Uterus (tissue), 4 donors: Measurements from ENCODE around the gene CD4. TPM values are rescaled to one million over a fixed set of nuclear protein-coding genes. Genes with fewer than 3 reads are reported as not detected.

Experiments used
- DNase-seq, 2 donors: peaks; one replicate each; pipeline ENCODE4 v3.0.0-alpha.2; 2019 to 2020
- H3K27ac ChIP-seq, 2 donors: fragments of 200-600 bp; sonication (generic); 1 replicate in 1 of 2; 2 replicates in 1 of 2; pipeline ENCODE4 v1.5.1; 2016 to 2018
- H3K27me3 ChIP-seq, 2 donors: fragments of 200-600 bp; sonication (generic); one replicate each; pipeline ENCODE4 v1.5.1; 2018 to 2019; ENCODE audit warnings: control low read depth in 1 of 2
- H3K36me3 ChIP-seq, 2 donors: fragments of 200-600 bp; sonication (generic); one replicate each; pipeline ENCODE4 v1.5.1; 2019; ENCODE audit warnings: control low read depth in 1 of 2
- H3K4me1 ChIP-seq, 2 donors: fragments of 200-600 bp; sonication (generic); one replicate each; pipeline ENCODE4 v1.5.1; 2018 to 2019; ENCODE audit warnings: control low read depth in 1 of 2
- H3K4me3 ChIP-seq, 2 donors: fragments of 200-600 bp; sonication (generic); 1 replicate in 1 of 2; 2 replicates in 1 of 2; pipeline ENCODE4 v1.5.1; 2018 to 2019; ENCODE audit warnings: mild to moderate bottlenecking in 1 of 2
- H3K9me3 ChIP-seq, 2 donors: fragments of 200-600 bp; sonication (generic); one replicate each; pipeline ENCODE4 v1.5.1; 2019; ENCODE audit warnings: control low read depth in 1 of 2
- CTCF ChIP-seq, 4 experiments: fragments of 200-600 bp in 2 of 4; fragments of 450-650 bp in 2 of 4; sonication (generic) in 2 of 4; IDR thresholded peaks; one replicate each; pipeline ENCODE4 v1.5.1; 2016 to 2019; ENCODE audit warnings: antibody characterized with exemption in 4 of 4, mild to moderate bottlenecking in 2 of 4, moderate library complexity in 1 of 4
- POLR2A ChIP-seq, 2 donors: fragments of 450-650 bp; IDR thresholded peaks; one replicate each; pipeline ENCODE4 v1.6.1; 2016; ENCODE audit warnings: antibody characterized with exemption in 2 of 2, mild to moderate bottlenecking in 1 of 2, moderate library complexity in 1 of 2
- intact Hi-C: fragments of 100-400 bp; cut with DNase I; formaldehyde crosslinking; loops from one replicate; pipeline ENCODE4 v1.15.1; 2023; ENCODE audit warnings: low total_unique reads
- total RNA-seq, 4 donors: library from RNA; depleted of rRNA in 3 of 4; stranded (reverse); fragments of >200 nt in 3 of 4; gene quantifications; one replicate each; pipeline versions ENCODE4 v1.1.0 to v1.2.4, GENCODE V29; 2014 to 2023
- donor health status: DM: yes; HTN: yes; CAD: no.

CD4 gene
- total RNA-seq, 4 donors from 2014 or later = 1.0 to 24.3 (median 10.4) TPM

- TF ChIP-seq POLR2A (IDR thresholded peaks at IDR 0.05) = no peak
- TF ChIP-seq CTCF (IDR thresholded peaks at IDR 0.05) = no peak
Observed at GRCh38 chr12:6813363-6813762, 24.0 kb downstream of the CD4 start.

GRCh38 chr12:6816598-6816997 is 27.3 kb downstream of the CD4 start:
- H3K27ac ChIP-seq = no peak overlapping the region
- H3K4me3 ChIP-seq = no peak overlapping the region
- no peaks in the 10 kb centered on the region for H3K27me3 ChIP-seq
- no peak for DNase-seq
- intact Hi-C loops = no loop called here
- no peaks in the 10 kb centered on the region for H3K4me1 ChIP-seq
- TF ChIP-seq CTCF (IDR thresholded peaks at IDR 0.05) (no peak), POLR2A (IDR thresholded peaks at IDR 0.05) (no peak)
- H3K36me3 ChIP-seq = no peaks in the 10 kb centered on the region
- no peaks in the 10 kb centered on the region for H3K9me3 ChIP-seq

More at GRCh38 chr12:6813363-6813762, 24.0 kb downstream of the CD4 start:
- Histone ChIP-seq H3K4me1 (no peaks in the 10 kb centered on the region), H3K9me3 (no peaks in the 10 kb centered on the region), H3K27ac (no peak overlapping the region), H3K36me3 (no peaks in the 10 kb centered on the region), H3K4me3 (no peak overlapping the region), H3K27me3 (no peaks in the 10 kb centered on the region)
- intact Hi-C loops = no loop called here
- no peak for DNase-seq

GRCh38 chr12:6817098-6817497 is 27.8 kb downstream of the CD4 start:
- intact Hi-C loops = no loop called here
- no peaks in the 10 kb centered on the region for H3K4me1 ChIP-seq
- H3K36me3 ChIP-seq = no peaks in the 10 kb centered on the region
- no peaks in the 10 kb centered on the region for H3K9me3 ChIP-seq
- no peak overlapping the region for H3K27ac ChIP-seq
- no peak for DNase-seq
- TF ChIP-seq CTCF (IDR thresholded peaks at IDR 0.05) (no peak), POLR2A (IDR thresholded peaks at IDR 0.05) (no peak)
- H3K27me3 ChIP-seq = peaks cover 0 to 3% of the 10 kb centered on the region in 2 donors
- no peak overlapping the region for H3K4me3 ChIP-seq

- Histone ChIP-seq H3K4me1 (no peaks in the 10 kb centered on the region), H3K9me3 (no peaks in the 10 kb centered on the region), H3K36me3 (no peaks in the 10 kb centered on the region), H3K27ac (no peak overlapping the region), H3K27me3 (peaks cover 0 to 4% of the 10 kb centered on the region in 2 donors), H3K4me3 (no peak overlapping the region)
- intact Hi-C loops = no loop called here
- TF ChIP-seq CTCF (IDR thresholded peaks at IDR 0.05) = no peak
- TF ChIP-seq POLR2A (IDR thresholded peaks at IDR 0.05) = no peak
- DNase-seq = no peak
Observed at GRCh38 chr12:6817662-6818157, 28.4 kb downstream of the CD4 start.

GRCh38 chr12:6818222-6818621 is 28.9 kb downstream of the CD4 start:
- no peaks in the 10 kb centered on the region for H3K9me3 ChIP-seq
- H3K36me3 ChIP-seq = no peaks in the 10 kb centered on the region
- intact Hi-C loops = no loop called here
- H3K4me1 ChIP-seq = no peaks in the 10 kb centered on the region
- TF ChIP-seq POLR2A (IDR thresholded peaks at IDR 0.05) = no peak
- no peak for TF ChIP-seq CTCF (IDR thresholded peaks at IDR 0.05)
- no peak overlapping the region for H3K4me3 ChIP-seq
- H3K27me3 ChIP-seq = peaks cover 0 to 4% of the 10 kb centered on the region in 2 donors
- DNase-seq = no peak
- H3K27ac ChIP-seq = no peak overlapping the region
